Trophoblast cell (in vitro differentiated cells and primary cell): ENCODE results near the gene LONP2.

Source experiments
- DNase-seq, 2 donors: peaks; one replicate each; pipeline ENCODE4 v3.0.0-alpha.2; 2016
- H2AFZ ChIP-seq: 2 replicates; pipeline ENCODE4 v1.6.1; 2013; ENCODE audit warnings: low read length, moderate library complexity, mild to moderate bottlenecking; ENCODE audit not compliant: insufficient read depth, poor library complexity
- H2AK5ac ChIP-seq: 2 replicates; pipeline ENCODE4 v1.6.1; 2013; ENCODE audit warnings: mild to moderate bottlenecking, low read length
- H2BK120ac ChIP-seq: 2 replicates; pipeline ENCODE4 v1.6.1; 2013; ENCODE audit warnings: low read length, mild to moderate bottlenecking, moderate library complexity; ENCODE audit not compliant: insufficient read depth, poor library complexity
- H2BK12ac ChIP-seq: 2 replicates; pipeline ENCODE4 v1.6.1; 2013; ENCODE audit warnings: mild to moderate bottlenecking, low read length, moderate library complexity
- H2BK5ac ChIP-seq: 2 replicates; pipeline ENCODE4 v1.6.1; 2013; ENCODE audit warnings: low read length, low read depth, moderate library complexity, mild to moderate bottlenecking; ENCODE audit not compliant: poor library complexity
- H3K14ac ChIP-seq: 2 replicates; pipeline ENCODE4 v1.6.1; 2013; ENCODE audit warnings: mild to moderate bottlenecking, low read length
- H3K18ac ChIP-seq: 2 replicates; pipeline ENCODE4 v1.6.1; 2013; ENCODE audit warnings: mild to moderate bottlenecking, low read length
- H3K23ac ChIP-seq: 2 replicates; pipeline ENCODE4 v1.6.1; 2013; ENCODE audit warnings: low read length
- H3K27ac ChIP-seq: 2 replicates; pipeline ENCODE4 v1.5.1; 2013; ENCODE audit warnings: low read depth, mild to moderate bottlenecking, inconsistent platforms, low read length, moderate library complexity
- H3K27me3 ChIP-seq: 2 replicates; pipeline ENCODE4 v1.6.1; 2013; ENCODE audit warnings: inconsistent platforms, mild to moderate bottlenecking, low read length, moderate library complexity; ENCODE audit not compliant: insufficient read depth
- H3K36me3 ChIP-seq, 2 experiments: 1 replicate in 1 of 2; 2 replicates in 1 of 2; pipeline ENCODE4 v1.6.1; 2013; ENCODE audit warnings: low read length in 2 of 2, mild to moderate bottlenecking in 2 of 2, moderate library complexity in 1 of 2; ENCODE audit not compliant: insufficient read depth in 2 of 2, control insufficient read depth in 1 of 2
- H3K4ac ChIP-seq: 2 replicates; pipeline ENCODE4 v1.6.1; 2013; ENCODE audit warnings: low read depth, mild to moderate bottlenecking, low read length, moderate library complexity
- H3K4me1 ChIP-seq, 2 experiments: 1 replicate in 1 of 2; 2 replicates in 1 of 2; pipeline ENCODE4 v1.6.1; 2013; ENCODE audit warnings: low read length in 2 of 2, mild to moderate bottlenecking in 2 of 2, moderate library complexity in 1 of 2; ENCODE audit not compliant: insufficient read depth in 2 of 2, control insufficient read depth in 1 of 2
- H3K4me2 ChIP-seq: 2 replicates; pipeline ENCODE4 v1.6.1; 2013; ENCODE audit warnings: inconsistent platforms, mild to moderate bottlenecking, low read length, moderate library complexity
- H3K4me3 ChIP-seq: 2 replicates; pipeline ENCODE4 v1.5.1; 2013; ENCODE audit warnings: mild to moderate bottlenecking, low read depth, low read length, inconsistent platforms
- H3K79me1 ChIP-seq: one replicate; pipeline ENCODE4 v1.6.1; 2013; ENCODE audit warnings: low read length
- H3K79me2 ChIP-seq: 2 replicates; pipeline ENCODE4 v1.6.1; 2013; ENCODE audit warnings: low read length, mild to moderate bottlenecking; ENCODE audit not compliant: control insufficient read depth, insufficient read depth, poor library complexity
- H3K9ac ChIP-seq: 2 replicates; pipeline ENCODE4 v1.6.1; 2013; ENCODE audit warnings: mild to moderate bottlenecking, low read length
- H3K9me3 ChIP-seq: 2 replicates; pipeline ENCODE4 v1.6.1; 2013; ENCODE audit warnings: low read depth, mild to moderate bottlenecking, control low read depth, inconsistent platforms, low read length; ENCODE audit not compliant: insufficient read depth
- H4K12ac ChIP-seq: 2 replicates; pipeline ENCODE4 v1.6.1; 2013; ENCODE audit warnings: low read depth, mild to moderate bottlenecking, low read length, moderate library complexity
- H4K8ac ChIP-seq: 2 replicates; pipeline ENCODE4 v1.6.1; 2013; ENCODE audit warnings: low read depth, mild to moderate bottlenecking, low read length, moderate library complexity
- H4K91ac ChIP-seq: one replicate; pipeline ENCODE4 v1.6.1; 2013; ENCODE audit warnings: low read depth, mild to moderate bottlenecking, low read length, moderate library complexity
- WGBS: extraction: QIAGEN DNeasy Blood & Tissue Kit; methylation state at CpG from one replicate; pipeline ENCODE4 v1.1.7; 2013; ENCODE audit warnings: missing lambda C conversion rate; ENCODE audit not compliant: insufficient read length, insufficient coverage; ENCODE audit errors: extremely low coverage; 5-methylcytosine and 5-hydroxymethylcytosine counted together

LONP2 gene

GRCh38 chr16:48366165-48367093 is 122.3 kb downstream of the LONP2 start:
- H3K79me1 ChIP-seq, result peaks cover 4% of the 10 kb centered on the region
- H3K18ac ChIP-seq, result no peak overlapping the region
- no peaks in the 10 kb centered on the region for H3K9me3 ChIP-seq
- no peak overlapping the region for H4K8ac ChIP-seq
- peak overlapping the region; percentile 41 for H4K91ac ChIP-seq
- H3K23ac ChIP-seq, result no peak overlapping the region
- peaks cover 9% of the 10 kb centered on the region for H3K79me2 ChIP-seq
- H4K12ac ChIP-seq, result no peak overlapping the region
- H3K27me3 ChIP-seq, result no peaks in the 10 kb centered on the region
- peaks cover 4 to 8% of the 10 kb centered on the region in 2 experiments for H3K36me3 ChIP-seq
- H3K27ac ChIP-seq, result peak overlapping the region; percentile 28
- peak overlapping the region; percentile 34 for H3K4ac ChIP-seq
- no peak overlapping the region for H2BK5ac ChIP-seq
- peak overlapping the region; percentile 67 for H3K4me3 ChIP-seq
- H2AK5ac ChIP-seq, result no peak overlapping the region
- H2BK12ac ChIP-seq, result no peak overlapping the region
- H3K14ac ChIP-seq, result no peak overlapping the region
- no CpG with 5 or more reads among the region's 21 CpGs for WGBS
- peak; percentile 13 to 42 for DNase-seq
- no peak overlapping the region for H2AFZ ChIP-seq
- peaks cover 2 to 10% of the 10 kb centered on the region in 2 experiments for H3K4me1 ChIP-seq
- peak overlapping the region; percentile 50 for H3K9ac ChIP-seq
- H2BK120ac ChIP-seq, result no peak overlapping the region
- H3K4me2 ChIP-seq, result peak overlapping the region; percentile 80

GRCh38 chr16:48367441-48368049 is 123.4 kb downstream of the LONP2 start:
- no peak overlapping the region for H2AK5ac ChIP-seq
- no peak overlapping the region for H3K4ac ChIP-seq
- peaks cover 2 to 10% of the 10 kb centered on the region in 2 experiments for H3K4me1 ChIP-seq
- no peak overlapping the region for H4K8ac ChIP-seq
- no peak overlapping the region for H3K14ac ChIP-seq
- H3K4me2 ChIP-seq, result no peak overlapping the region
- H3K79me1 ChIP-seq, result peaks cover 4% of the 10 kb centered on the region
- no peak overlapping the region for H4K12ac ChIP-seq
- no peaks in the 10 kb centered on the region for H3K9me3 ChIP-seq
- H2BK5ac ChIP-seq, result no peak overlapping the region
- no peak overlapping the region for H2AFZ ChIP-seq
- H3K4me3 ChIP-seq, result no peak overlapping the region
- no peak overlapping the region for H4K91ac ChIP-seq
- no peak for DNase-seq
- no peaks in the 10 kb centered on the region for H3K27me3 ChIP-seq
- no peak overlapping the region for H3K23ac ChIP-seq
- no peaks in the 10 kb centered on the region for H3K36me3 ChIP-seq
- H3K9ac ChIP-seq, result no peak overlapping the region
- WGBS, result no CpG with 5 or more reads among the region's 2 CpGs
- peaks cover 9% of the 10 kb centered on the region for H3K79me2 ChIP-seq
- no peak overlapping the region for H2BK12ac ChIP-seq
- no peak overlapping the region for H3K18ac ChIP-seq
- no peak overlapping the region for H2BK120ac ChIP-seq
- no peak overlapping the region for H3K27ac ChIP-seq

GRCh38 chr16:48369765-48370164 is 125.7 kb downstream of the LONP2 start:
- Histone ChIP-seq H4K91ac (no peak overlapping the region), H3K18ac (no peak overlapping the region), H3K27ac (no peak overlapping the region), H3K79me1 (peaks cover 4% of the 10 kb centered on the region), H3K9ac (no peak overlapping the region), H3K27me3 (no peaks in the 10 kb centered on the region), H3K4me3 (no peak overlapping the region), H4K8ac (no peak overlapping the region), H4K12ac (no peak overlapping the region), H3K14ac (no peak overlapping the region), H2BK120ac (no peak overlapping the region), H2AFZ (no peak overlapping the region), H3K36me3 (no peaks in the 10 kb centered on the region), H3K4me2 (no peak overlapping the region), H3K79me2 (peaks cover 8% of the 10 kb centered on the region), H2BK12ac (no peak overlapping the region), H3K9me3 (no peaks in the 10 kb centered on the region), H3K23ac (no peak overlapping the region), H2AK5ac (no peak overlapping the region), H2BK5ac (no peak overlapping the region), H3K4ac (no peak overlapping the region), H3K4me1 (peaks cover 2 to 10% of the 10 kb centered on the region in 2 experiments)
- no peak for DNase-seq
- no CpG with 5 or more reads among the region's 1 CpG for WGBS

DNA sequence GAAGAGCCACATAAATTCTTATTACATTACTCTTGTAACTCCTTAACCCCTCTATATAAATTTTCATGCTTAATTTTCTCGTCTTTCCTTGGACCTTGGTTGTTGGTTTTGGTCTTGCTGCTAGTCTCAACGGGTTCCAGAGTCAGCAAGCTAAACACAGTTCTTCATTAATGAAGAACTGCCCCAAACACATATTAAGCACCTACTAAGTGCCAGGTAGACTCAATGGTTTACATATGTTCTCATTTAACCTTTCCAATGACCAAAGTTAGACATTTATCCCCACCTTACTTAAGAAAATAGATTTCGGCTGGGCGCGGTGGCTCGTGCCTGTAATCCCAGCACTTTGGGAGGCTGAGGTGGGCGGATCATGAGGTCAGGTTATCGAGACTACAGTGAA is 126.1 kb downstream of the LONP2 start:
- peaks cover 2 to 7% of the 10 kb centered on the region in 2 experiments for H3K4me1 ChIP-seq

More for the DNA sequence above, 126.1 kb downstream of the LONP2 start:
- Histone ChIP-seq H3K23ac (no peak overlapping the region), H3K79me2 (peaks cover 11% of the 10 kb centered on the region), H2AFZ (no peak overlapping the region), H3K4me3 (no peak overlapping the region), H3K14ac (no peak overlapping the region), H3K79me1 (peaks cover 4% of the 10 kb centered on the region), H3K4ac (no peak overlapping the region), H3K9ac (no peak overlapping the region), H2BK12ac (no peak overlapping the region), H3K18ac (no peak overlapping the region), H4K12ac (no peak overlapping the region), H4K91ac (no peak overlapping the region), H3K36me3 (no peaks in the 10 kb centered on the region), H3K9me3 (no peaks in the 10 kb centered on the region), H3K27me3 (no peaks in the 10 kb centered on the region), H2BK5ac (no peak overlapping the region), H4K8ac (no peak overlapping the region), H2BK120ac (no peak overlapping the region), H2AK5ac (no peak overlapping the region), H3K27ac (no peak overlapping the region), H3K4me2 (no peak overlapping the region)
- 100% methylated on average over 1 of the region's 8 CpGs for WGBS
- DNase-seq, result no peak
